HG02852 (cell line): ENCODE measurements around the gene ARHGAP26.
"Not testable (repeated sequence)": the region's sequence is repeated elsewhere in the genome, so short reads cannot be mapped to it uniquely, and the experiment has no call there.

Experiments used
- ATAC-seq: cut with Tn5 transposase; IDR thresholded peaks from one replicate; pipeline ENCODE4 v1.9.1; 2021; ENCODE audit warnings: mild to moderate bottlenecking, moderate library complexity; ENCODE audit not compliant: unreplicated experiment

Gene ARHGAP26

DNA sequence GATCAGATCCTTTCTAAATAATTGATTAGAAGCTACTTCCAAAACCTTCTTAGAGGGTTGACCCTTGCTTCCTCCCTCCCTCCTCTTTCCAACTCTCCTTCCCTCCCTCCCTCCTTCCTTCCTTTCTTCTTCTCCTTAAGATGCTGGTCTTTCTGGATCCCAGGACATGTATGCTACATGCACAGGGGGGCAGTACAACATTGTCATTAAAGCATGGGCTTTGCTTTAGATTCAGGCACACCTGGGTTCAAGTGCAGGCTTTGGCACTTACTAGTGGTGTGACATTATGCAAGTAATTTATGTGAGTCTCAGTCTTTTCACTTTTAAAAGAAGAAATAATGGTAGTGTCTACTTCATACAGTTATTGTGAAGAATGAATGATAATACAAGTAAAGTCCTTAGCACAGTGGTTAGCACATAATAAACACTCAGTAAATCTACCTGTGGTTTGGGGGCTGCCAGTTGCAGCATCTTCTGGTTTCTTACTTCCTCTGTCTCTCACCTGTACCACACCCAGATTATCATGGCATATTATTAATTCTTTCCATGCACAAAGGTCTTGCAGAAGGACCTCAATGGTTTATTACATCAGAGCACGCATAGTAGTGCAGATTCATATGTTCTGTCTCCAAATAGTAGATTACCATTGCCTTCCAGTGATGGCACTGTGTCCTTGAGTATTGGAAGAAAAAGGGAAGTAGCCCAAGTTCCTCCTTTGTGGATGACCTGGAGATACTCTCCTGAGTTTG lies 154.1 kb downstream of the ARHGAP26 start:
- no peak for ATAC-seq

DNA sequence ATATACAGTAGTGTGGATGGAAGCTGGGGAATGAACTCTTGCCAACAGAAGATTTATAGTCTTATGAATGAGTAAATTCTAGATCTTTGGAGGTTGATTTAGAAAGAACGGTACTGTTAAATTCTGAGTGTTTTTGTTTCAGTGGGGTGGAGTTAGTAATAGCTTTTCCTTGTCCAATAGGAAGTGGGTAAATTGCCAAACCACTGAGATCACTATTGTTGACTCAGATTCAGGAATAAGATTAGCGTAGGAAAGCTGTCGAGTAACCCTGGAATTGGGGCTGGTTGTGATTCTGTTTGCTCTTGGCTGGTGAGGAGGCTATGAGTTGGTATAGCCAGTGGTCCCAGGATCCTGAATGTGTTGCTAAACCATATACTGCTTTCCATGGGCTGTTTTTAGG lies 155.6 kb downstream of the ARHGAP26 start:
- no peak for ATAC-seq

DNA sequence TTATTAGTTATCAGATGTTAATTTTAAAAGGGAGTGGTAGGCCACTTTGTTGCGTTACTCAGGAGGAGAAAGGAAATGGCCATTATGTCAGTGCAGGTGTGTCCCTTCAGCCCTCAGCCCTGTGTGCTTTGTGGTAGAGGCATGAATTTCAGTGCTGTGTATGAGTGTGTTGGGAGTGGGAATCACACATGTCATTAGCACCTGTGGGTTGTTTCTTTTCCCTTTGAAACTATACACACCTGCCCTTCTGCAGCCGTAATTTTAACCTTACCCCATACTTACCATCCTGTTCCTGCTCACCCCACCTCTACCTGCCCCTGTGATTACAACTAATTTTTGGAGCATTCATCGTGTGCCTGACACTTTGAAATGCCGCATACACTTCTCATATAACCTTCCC lies 156.4 kb downstream of the ARHGAP26 start:
- ATAC-seq = no peak

DNA sequence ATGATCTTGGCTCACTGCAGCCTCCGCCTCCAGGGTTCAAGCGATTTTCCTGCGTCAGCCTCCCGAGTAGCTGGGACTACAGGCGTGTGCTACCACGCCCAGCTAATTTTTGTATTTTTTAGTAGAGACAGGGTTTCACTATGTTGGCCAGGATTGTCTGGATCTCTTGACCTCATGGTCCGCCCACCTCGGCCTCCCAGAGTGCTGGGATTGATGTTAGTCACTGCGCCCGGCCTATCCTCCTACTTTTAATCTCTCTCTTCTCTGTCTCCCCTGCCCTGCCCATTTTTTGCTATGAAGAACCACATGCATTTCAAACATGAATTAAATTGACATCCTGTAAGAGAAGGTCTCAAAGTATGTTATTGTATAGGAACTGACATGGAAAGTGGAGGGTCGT lies 158.8 kb downstream of the ARHGAP26 start:
- not testable (repeated sequence) for ATAC-seq

DNA sequence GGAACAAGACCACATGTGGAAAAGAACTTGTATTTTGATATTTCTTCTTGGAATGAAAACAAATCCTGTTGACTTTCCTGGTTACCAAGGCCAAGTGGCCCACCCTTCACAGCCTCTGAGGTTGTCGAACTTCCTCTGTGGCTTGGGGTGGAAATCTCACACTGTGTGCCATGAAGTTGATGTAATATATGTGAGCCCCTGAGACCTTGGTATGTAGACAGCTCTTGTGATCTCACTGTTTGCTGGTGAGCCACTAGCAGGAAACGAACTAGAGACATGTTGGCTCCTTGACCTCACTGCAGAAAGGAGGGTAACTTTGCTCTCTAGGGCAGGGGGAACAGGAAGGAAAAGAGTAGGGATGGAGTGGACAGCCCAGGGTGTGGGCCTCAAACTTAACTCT lies 159.4 kb downstream of the ARHGAP26 start:
- no peak for ATAC-seq

DNA sequence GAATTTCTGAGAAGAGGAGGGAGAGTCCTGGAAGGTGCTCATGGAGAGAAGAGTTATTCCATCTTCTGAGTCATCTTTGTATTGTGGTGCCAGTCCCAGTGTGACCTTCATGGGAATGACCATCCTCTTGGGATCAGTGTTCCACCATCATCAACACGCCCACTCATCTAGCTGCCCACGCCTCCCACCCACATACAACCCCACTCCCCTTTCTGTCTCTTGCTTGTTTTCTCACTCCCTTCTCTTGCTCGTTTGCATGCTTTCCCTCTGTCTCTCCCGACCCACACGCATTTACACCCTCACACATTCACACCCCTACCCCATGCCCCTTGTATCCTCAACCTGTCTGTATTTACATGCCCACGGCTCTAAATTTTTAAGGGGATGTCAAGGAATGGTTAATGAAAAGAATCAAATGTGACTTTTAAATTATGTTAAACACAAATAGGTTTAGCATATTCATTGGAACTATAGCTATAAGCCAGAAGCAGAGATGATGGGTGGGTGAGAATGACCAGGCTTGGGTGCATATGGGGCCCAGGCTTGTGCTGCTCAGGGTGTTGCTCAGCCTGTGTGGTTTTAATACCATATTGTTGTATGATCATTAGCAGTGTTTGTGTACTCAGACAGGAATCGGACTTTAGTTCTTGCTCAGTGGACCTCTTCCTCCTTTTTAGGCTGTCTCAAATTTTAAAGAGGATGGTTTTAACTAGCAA lies 160.4 kb downstream of the ARHGAP26 start:
- ATAC-seq = no peak

DNA sequence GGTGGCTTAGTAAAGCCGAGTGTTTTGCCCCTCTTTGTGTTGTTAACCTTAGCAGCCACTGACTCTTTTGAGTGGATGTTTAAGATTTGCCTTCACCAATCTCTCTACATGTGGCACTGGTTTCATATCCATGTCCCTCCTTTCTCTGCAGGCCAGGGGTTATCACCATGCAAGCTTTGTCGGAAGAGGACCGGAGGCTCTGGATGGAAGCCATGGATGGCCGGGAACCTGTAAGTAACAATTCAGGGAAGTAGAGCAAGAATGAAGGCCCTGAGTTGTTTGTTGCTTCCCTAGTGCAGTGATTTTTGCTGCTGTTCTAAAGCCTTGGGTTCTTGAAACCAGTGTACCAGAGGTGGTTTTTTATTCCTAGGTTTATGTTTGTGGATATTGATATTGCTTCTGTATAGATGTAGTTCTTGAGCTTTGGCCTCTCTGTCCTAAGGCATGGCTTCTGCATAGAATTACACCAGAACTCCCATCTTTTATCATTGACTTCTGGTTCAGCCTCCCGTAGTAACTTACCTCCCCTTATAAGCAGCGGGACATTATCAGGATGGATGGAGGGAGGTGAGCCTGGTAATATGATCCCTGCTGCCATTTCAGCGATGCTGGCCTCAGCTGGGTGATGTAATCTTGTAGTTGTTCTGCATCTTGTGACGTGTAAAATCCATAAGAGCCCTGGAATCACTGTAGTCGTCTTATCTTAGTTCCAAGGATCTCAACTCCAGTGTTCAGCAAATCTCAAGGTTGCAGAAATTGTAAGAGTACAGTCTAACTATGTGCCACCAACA lies 161.9 kb downstream of the ARHGAP26 start:
- ATAC-seq = no peak

DNA sequence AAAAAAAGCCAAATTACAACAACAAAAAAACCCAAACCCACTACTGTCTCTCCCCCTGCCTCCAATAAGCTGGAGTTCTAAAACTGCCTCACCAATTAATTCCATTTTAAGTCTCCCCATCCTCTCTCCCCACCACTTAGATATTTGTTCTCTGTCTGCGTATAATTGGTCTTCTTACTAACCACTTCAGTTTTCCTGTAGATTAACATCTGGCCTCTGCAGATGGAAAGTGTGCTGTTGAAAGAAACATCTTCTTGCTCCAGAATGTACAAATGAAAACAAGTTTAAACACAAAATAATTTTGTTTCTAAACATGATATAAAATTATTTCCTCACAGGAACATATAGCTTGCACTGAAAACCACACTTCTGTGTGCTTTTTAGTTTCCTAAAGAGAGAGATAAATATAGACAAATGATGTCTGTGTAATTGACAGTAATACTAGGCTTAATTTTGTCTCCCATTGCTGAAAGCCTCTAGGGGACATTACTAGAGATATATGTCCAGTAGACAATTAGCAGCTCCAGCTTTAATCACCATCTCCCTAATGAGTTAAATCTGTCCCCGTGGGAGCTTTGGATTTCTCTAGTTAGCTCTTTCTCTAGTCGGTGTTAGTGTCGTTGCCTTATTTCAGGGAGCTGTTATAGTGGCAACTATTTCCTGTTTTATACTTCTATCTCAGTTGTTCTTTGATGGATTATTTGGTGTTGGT lies 164.0 kb downstream of the ARHGAP26 start:
- ATAC-seq = no peak

DNA sequence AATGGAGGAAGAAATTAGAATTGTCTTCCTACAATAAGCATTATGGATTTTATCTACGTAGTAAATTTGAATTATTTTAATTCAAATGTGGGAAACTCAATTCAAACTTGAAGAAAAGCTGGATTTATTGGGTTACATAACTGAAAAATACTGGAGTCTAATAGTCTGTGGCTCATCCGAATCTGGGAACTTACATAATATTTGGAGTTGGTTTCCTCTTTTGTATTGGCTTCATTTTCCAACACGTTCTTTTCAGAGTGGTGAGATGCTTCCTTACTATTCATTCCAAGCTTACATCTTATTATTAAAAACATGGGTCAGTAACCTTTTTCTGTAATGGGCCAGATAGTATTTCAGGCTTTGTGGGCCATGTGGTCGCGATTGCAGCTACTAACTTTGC lies 164.8 kb downstream of the ARHGAP26 start:
- ATAC-seq = no peak

DNA sequence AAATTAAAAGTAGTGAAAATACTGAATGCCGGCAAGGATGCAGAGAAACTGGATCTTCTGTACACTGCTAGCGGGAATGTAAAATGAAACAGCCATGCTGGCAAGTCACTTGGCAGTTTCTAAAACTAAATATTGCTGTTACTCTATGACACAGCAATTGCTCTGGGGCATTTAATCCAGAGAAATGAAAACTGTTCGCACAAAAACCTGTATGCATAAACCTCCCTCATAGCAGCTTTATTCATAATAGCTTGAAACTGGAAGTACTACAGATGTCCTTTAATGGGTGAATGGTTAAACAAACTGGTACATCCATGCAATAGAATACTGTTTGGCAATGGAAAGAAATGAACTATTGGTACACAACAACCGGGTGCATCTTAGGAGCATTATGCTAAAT lies 167.2 kb downstream of the ARHGAP26 start:
- ATAC-seq = no peak

DNA sequence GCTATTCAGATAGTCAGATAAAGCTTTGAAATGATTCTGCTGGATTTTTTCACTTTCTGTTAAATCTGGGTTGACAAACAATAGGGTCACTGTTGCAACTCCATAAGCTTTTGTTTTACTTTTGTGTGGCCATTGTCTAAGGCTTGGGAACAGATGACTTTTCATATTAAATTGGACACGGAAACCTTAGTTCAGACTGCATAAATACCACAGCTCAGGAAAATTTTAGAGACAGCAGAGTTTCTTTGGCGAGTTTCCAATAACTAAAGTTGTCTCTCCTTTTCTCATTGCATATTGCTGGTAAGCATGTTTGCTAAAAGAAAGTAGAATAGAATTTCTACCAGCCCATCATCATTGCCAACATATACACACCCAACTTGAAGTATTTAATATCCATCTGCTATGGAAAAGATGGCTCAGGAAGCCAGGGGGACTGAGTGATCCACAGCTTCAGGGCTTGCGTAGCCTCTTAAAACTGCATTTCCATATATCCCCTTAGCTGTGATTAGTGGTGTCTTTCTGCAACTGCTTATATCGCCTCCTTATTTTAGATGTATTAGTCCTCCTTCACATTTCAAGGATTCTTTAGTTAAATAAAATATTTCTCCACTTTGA lies 168.2 kb downstream of the ARHGAP26 start:
- ATAC-seq = no peak

DNA sequence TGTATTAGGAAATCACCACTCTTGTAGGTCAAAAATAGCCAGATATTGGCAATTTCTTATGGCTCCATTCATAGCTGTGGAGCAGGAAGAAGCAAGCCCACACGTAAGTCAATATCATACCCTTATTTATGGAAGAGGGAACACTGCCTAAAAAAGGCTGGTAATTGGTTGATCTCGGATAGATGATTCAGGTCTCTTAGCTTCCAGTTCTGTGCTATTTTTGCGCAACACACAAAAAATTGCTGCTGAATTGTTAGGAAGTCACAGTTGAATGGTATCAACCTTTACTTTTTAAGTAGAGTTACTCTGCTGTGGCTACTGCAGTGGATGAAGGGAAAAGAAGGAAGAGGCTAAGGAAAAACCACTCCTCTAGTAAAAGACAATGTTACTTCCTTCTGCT lies 168.8 kb downstream of the ARHGAP26 start:
- no peak for ATAC-seq

DNA sequence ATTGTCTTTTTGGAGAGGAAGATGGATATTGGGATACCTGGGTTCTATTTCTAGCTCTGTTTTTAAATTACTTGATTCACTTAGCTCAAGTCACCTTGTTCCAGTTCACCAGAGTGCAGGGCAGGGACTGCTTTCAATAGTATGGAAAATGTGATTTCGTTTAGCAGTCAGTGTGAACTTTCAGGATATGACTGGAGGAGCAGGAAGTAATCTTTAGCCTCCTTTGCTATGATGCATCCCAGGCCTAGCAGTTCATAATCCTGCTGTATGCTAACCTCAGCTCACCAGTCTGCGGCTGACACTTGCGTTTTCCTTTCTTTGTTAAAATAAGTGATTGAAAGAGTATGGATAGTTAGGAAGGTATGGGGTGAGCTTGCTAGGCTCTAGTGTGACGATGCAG lies 169.7 kb downstream of the ARHGAP26 start:
- no peak for ATAC-seq

DNA sequence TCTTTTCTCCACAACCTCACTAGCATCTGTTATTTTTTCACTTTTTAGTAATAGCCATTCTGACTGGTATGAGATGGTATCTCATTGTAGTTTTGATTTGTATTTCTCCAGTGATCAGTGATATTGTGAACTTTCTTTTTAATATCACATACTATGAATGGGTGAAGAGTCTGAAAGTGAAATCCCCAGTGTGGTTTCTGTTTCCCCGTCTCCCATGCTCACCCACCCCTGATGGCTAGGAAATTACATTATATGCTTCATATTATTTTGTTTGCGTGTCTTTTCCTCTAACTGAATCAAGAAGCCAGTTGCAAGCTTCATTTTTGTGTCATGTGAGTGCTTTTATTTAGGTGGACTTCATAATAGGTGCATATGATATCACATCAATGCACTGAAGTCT lies 171.1 kb downstream of the ARHGAP26 start:
- ATAC-seq = no peak

DNA sequence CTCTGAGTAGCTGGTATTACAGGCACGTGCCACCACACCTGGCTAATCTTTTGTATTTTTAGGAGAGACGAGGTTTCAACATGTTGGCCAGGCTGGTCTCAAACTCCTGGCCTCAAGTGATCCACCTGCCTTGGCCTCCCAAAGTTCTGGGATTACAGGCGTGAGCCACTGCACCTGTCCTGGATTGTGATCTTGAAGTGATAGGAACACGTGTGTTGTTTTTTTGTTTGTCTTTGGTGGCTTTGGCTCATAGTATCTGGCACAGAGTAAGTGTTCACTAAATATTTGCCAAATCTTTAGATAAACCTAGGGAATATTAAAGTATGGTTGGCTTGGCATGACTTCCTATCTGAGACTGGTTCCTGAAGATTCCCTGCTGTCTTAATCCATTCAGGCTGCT lies 172.7 kb downstream of the ARHGAP26 start:
- no peak for ATAC-seq

DNA sequence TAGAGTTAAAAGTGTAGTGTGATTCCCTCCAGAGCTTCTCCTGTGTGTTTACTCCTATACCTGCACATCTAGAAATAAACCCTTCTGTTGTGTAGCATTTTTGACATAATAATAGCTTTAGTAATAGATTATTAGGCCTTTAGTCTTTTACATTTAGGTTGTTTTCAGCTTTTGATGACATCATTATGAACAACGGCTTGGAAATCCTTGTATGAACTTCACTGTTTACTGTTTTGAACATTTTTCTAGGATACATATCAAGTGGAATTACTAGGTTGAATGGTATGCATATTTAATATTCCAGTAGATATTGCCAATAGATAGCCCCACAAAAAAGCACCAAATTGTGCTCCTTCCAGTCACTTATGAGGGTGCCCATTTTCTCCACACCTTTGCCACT lies 174.0 kb downstream of the ARHGAP26 start:
- no peak for ATAC-seq

DNA sequence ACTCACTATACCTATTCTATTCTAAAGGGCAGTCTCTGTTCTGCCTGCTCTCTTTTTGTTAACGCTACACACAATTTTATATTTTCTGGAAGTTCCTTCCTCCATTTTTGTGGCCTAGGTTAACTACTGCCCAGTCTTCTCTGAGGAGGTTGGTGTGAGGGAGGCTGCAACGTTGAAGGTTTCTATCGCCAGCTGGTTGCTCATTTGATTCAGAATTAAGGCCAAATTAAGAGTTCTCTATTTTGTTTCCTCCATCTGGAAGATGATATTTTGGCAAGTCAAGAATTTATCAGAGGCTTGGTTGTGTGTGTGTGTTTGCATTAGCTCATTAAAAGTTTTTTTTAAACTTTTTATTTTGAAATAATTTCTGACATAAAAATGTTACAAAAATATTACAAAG lies 175.1 kb downstream of the ARHGAP26 start:
- ATAC-seq = no peak

DNA sequence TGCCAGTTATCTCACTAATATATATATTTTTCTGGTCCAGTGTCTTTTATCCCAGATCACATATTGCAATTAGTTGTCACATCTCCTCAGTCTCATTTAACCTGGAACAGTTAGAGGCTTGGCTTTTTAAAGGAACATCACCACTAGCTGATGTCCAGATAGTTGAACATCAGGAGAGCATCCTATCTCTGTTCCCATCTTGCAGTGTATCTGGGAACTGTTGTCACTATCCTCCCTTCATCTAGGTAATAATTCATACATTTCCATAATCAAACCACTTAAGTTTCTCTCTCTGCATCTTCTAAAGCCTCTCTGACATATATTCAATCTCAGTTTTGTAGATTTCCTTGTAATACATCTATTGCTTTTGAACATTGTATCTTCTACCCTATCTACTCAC lies 175.7 kb downstream of the ARHGAP26 start:
- no peak for ATAC-seq

DNA sequence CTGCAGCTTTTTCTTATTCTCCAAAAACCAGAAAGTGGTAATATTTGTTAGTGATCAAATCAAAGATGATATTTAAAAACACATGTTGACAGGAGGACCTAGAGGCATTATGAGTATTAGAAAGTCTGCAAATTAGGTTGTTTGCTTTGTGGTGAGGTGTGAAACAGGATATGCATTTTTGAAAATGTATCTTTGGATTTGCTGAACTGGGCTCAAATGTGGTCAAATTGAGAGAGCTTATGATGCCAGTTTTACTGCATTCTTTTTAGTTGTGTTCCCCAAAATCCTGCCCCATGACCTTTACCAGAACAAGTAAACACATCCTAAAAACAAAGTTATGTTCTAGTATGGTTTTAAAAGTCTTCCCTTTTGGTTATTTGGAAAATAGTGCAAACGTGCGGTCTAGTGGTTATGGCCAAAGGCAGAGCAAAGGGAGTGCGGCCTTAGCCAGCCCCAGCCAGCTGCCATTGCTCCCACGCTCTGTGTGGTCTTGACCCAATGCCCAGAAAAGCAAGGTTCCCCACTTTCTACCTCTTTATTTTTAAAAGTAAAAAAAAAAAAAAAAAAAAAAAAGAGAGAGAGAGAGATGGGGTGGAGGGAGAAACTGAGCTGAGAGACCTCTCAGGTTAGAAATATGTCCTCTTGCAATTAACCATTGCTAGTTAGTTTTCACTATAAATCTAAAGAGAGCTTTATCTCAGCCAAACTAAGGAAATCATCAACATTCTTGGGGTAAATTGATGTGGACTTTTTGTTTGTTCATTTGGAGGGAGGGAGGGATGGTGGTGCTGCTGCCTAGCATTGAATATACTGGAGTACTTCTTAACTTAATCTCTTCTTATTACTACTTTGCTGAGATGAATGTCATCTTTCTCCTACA lies 176.6 kb downstream of the ARHGAP26 start:
- ATAC-seq = no peak

DNA sequence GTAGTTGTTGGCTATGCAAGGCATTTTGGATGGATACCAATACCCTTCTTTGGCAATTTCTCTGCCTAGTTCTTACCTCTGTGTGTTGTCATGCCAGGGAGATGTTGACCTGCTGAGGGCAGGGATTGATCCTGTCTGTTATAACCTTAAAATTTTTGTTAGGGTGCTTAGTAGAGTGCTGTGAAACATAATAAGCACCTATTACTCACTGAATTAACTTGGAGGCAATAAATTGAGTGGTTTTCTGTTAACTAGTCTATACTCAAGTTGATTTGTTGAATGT lies 177.2 kb downstream of the ARHGAP26 start:
- no peak for ATAC-seq
